Mucosa of gallbladder (tissue), 1 donor: ENCODE results near the gene SPRED3. TPM values are rescaled to one million over a fixed set of nuclear protein-coding genes. Genes with fewer than 3 reads are reported as not detected.
"Not testable (repeated sequence)": the region's sequence is repeated elsewhere in the genome, so short reads cannot be mapped to it uniquely, and the experiment has no call there.

Experiments used
- DNase-seq: peaks from one replicate; pipeline ENCODE4 v3.0.0-alpha.2; 2020; ENCODE audit warnings: low spot score
- total RNA-seq: library from RNA; stranded (reverse); gene quantifications from one replicate; pipeline ENCODE4 v1.2.1, GENCODE V29; 2021
- donor health status: DM: no; HTN: no; CAD: no.

SPRED3 gene
- total RNA-seq, 1 donor from 2014 or later: 3.4 TPM

DNA sequence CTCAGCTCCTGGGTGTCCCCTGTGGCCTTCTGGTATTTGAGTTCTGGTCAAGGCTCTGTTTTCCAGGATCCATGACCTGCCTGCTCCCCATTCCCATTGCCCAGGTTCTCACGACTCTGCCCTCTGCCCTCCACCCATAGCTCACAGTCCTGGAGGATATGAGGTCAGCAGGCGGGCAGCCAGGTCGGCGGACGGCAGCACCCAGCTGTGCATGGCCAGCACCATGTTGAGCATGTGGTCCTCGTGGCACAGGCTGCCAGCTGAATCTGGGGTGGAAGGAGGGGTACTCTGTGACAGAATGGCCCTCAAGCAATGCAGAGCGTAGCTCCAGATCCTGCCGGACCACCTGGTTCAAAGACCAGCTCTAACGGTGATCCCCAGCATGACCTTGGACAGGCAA is 32.4 kb downstream of the SPRED3 start:
- DNase-seq: no peak

- no peak for DNase-seq
Observed at GRCh38 chr19:38421856-38422255, 33.4 kb downstream of the SPRED3 start.

DNA sequence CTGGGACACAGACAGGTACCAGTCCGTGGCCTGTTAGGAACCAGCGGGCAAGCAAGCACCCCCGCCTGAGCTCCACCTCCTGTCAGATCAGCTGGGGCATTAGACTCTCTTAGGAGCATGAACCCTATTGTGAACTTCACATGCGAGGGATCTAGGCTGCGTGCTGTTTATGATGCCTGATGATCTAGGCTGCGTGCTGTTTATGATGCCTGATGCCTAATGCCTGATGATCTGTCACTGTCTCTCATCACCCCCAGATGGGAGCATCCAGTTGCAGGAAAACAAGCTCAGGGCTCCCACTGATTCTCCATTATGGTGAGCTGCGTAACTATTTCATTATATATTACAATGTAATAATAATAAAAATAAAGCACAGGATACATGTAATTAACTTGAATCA is 33.9 kb downstream of the SPRED3 start:
- no peak for DNase-seq

DNA sequence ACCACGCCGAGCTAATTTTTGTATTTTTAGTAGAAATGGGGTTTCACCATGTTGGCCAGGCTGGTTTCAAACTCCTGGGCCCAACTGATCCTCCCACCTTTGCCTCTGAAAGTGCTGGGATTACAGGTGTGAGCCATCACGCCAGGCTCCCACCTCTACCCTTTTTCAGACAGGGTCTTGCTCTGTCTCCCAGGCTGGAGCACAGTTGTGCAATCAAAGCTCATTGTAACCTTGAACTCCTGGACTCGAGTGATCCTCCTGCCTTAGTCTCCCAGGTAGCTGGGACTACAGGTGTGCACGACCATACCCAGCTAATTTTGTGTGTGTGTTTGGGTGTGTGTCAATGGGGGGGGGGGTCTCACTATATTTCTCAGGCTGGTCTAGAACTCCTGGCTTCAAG is 35.8 kb downstream of the SPRED3 start:
- DNase-seq: no peak

- no peak for DNase-seq
Observed at GRCh38 chr19:38425222-38425809, 36.8 kb downstream of the SPRED3 start.

- DNase-seq: no peak
Observed at GRCh38 chr19:38425810-38426466, 37.4 kb downstream of the SPRED3 start, which contains the start of gene RASGRP4. Gene RASGRP4, minus strand, starts transcription at chr19:38426219. Its CDS starts 128 bp downstream, at chr19:38426091.

DNA sequence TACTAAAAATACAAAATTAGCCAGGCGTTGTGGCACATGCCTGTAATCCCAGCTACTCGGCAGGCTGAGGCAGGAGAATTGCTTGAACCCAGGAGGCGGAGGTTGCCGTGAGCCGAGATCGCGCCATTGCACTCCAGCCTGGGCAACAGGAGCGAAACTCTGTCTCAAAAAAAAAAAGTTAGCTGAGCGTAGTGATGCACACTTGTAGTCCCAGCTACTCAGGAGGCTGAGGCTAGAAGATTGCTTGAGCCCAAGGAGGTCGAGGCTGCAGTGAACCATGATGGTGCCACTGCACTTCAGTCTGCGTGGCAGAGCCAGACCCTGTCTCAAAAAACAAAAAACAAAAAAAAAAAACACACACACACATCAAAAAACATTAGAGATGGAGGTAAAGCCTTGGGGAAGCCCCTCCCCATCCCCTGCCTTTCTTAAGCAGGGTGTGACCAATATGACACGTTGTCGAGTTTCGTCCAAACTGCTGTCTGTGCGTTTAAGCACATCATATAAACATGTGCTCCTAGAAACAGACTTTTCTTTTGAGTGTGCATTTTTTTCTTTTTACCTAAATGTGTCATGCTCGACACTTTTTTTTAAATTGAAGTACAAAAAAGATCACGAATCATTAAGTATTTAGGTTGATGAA is 38.7 kb downstream of the SPRED3 start:
- not testable (repeated sequence) for DNase-seq

GRCh38 chr19:38429055-38429810 is 40.7 kb downstream of the SPRED3 start:
- no peak for DNase-seq

- DNase-seq: no peak
Observed at GRCh38 chr19:38429811-38430156, 41.3 kb downstream of the SPRED3 start.

DNA sequence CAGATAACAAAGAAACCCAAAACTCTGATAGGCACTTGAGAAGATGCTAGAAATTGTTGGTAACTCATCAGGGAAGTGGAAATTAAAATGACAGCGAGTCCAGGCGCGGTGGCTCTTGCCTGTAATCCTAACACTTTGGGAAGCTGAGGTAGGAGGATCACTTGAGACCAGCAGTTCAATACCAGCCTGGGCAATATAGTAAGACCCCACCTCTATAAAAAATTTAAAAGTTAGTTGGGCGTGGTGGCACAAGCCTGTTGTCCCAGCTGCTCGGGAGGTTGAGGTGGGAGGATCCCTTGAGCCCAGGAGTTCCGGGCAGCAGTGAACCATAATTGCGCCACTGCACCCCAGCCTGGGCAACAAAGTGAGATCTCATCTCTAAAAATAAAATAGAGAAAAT is 42.4 kb downstream of the SPRED3 start:
- DNase-seq: no peak

GRCh38 chr19:38433268-38433733 is 44.8 kb downstream of the SPRED3 start, which contains the start of gene RYR1:
Gene RYR1, plus strand, starts transcription at chr19:38433691. Its CDS starts 139 bp downstream, at chr19:38433830.
- DNase-seq: peak; percentile 19

GRCh38 chr19:38434549-38435051 is 46.1 kb downstream of the SPRED3 start:
- peak; percentile 28 for DNase-seq

DNA sequence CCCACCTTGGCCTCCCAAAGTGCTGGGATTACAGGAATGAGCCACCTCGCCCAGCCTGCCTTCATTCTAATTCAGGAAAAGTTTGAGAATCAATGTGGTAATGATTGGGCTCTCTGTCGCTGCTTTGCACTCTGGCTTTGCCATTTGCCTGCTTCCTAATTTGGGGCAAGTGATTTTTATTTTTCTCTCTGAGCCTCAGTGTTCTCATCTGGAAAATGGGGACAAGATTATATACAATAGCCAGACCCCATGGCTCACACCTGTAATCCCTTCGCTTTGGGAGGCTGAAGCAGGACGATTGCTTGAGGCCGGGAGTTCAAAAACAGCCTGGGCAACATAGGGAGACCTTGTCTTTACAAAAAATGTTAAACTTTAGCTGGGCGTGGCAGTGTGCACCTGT is 48.8 kb downstream of the SPRED3 start:
- DNase-seq: no peak

DNA sequence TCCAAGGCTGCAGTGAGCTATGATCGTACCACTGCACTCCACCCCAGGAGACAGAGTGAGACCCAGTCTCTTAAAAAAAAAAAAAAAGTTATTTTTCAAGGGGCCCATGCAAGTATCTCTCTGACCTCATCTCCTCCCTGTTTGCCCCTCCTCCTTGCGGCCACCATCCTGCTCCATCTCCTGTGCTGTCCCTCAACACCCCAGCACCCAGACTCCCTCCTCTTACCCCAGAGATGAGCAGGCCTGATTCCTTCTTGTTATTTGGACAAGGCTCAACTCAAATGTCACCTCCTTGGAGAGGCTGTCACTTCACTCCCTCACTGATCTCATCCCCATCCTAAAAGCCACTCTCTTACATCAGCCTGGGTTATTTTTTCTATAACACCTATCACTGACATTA is 49.4 kb downstream of the SPRED3 start:
- no peak for DNase-seq

GRCh38 chr19:38440592-38440991 is 52.1 kb downstream of the SPRED3 start:
- DNase-seq: no peak

GRCh38 chr19:38441657-38442348 is 53.3 kb downstream of the SPRED3 start:
- DNase-seq: no peak

DNA sequence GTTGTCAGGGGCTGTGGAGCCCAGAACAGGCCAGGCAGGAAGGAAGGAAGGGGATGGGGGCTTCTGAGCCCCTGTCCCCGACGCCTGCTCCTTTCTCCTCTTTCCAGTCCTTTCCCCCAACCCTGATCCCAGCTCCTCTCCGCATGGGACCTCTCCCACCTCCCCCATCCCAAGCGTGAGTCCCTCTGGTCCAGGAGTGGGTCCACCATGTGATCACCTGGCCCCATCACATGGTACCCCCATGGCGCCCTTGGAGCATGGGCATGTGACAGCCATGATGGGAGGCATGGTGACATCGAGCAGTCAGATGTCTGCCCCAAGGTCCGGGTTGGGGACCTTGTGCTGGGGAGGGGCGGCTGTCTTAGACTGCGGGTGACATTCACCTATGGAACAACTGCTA is 54.2 kb downstream of the SPRED3 start:
- DNase-seq: no peak

DNA sequence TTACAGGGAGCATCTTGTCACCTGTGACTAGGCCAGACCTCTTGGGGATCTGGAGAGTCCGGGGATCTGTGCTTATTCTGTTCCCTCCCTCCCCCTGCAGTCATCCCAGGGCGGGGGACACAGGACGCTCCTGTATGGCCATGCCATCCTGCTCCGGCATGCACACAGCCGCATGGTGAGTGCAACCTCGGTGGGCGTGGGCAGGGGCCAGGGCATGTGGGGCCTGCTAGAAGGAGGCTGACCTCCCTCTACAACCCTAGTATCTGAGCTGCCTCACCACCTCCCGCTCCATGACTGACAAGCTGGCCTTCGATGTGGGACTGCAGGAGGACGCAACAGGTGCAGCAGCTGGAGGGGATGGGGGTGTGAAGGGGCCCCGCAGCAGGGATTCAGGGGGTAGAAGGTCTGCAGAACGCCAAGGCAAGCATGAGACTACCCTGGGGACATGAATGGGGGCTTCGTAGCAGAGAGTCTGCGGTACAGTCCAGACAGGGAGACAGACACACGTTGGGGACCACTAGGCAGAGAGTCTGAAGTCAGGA is 55.0 kb downstream of the SPRED3 start:
- DNase-seq: no peak

DNA sequence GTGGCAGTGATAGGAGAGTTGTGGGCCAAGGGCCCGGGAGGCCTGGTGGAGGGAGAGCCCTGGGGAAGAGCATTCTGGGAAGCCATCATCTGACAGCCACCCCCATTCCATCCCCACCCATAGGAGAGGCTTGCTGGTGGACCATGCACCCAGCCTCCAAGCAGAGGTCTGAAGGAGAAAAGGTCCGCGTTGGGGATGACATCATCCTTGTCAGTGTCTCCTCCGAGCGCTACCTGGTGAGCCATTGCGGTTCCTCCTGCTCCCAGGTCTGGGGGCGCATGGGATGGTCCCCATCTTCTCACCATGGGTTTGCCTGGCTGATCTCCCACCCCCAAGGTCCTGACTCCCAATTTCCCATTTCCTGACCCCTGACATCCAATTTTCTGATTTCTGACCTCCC is 55.5 kb downstream of the SPRED3 start:
- DNase-seq: no peak

DNA sequence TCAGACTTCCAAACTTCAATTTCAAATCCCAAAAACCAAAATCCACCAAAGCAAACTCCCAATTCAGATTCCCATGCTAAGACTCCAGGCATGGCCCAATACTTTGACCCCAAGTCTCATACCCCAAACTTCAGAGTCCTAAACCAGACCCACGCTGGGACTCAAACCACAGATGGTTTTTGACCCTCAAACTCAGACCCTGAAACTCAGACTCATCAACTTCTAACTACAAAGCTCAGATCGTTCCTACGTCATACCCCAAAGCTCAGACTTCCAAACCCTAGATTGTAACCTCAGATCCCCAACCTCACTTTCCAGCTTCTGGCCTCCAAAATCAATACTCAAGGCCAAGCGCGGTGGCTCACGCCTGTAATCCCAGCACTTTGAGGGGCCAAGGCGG is 56.9 kb downstream of the SPRED3 start:
- no peak for DNase-seq

DNA sequence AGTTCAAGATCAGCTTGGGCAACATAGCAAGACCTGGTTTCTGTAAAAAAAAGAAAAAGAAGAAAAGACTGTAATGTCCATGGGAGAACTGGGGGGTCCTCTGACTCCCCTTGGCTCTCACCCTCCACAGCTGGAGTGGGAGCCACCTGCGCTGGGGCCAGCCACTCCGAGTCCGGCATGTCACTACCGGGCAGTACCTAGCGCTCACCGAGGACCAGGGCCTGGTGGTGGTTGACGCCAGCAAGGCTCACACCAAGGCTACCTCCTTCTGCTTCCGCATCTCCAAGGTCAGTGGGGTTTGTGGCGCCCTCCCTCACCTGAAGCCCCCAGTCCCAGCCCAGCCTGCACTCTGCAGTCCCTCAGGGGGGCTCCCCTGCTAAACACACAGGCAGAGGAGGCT is 59.7 kb downstream of the SPRED3 start:
- DNase-seq: no peak
